ENCODE results near the gene PCGF3.

Gene PCGF3

DNA sequence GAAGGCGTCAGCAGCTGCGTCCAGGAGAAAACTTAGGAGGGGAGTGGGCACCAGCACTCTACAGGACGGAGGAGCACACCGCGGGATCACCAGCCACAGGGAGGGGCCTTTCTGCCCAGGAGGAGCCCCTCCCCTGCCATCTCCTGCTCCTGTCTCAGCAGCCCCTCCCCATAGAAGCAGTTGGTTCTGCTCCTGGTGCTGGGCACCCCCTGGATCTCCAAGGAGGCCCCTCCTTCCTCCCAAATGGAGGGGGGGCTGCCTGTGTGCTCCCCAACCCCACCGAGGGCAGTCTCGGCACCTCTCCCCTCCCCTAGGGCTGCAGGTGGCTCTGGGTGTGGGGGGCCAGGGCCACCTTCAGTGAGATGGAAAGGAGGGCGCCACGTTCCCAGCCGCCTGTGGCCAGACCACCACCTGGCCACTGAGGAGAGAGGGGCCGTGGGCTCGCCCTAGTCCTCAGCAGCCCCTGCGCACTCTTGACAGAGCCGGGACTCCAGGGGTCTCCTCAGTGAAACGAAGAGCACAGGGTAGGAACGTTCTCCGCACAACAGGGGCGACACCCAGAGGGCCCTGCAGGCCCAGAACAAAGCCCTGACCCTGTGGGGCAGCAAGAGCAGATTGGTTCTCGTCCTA is 82.5 kb downstream of the PCGF3 start:
- ATAC-seq = no peak
- TF ChIP-seq ZNF70 (CRISPR knock-in tag; IDR thresholded peaks at IDR 0.05) (no peak), BACH2 (CRISPR knock-in tag; IDR thresholded peaks at IDR 0.05; ENCODE audit: borderline replicate concordance) (no peak), ZNF565 (CRISPR knock-in tag; conservative IDR thresholded peaks at IDR 0.05; ENCODE audit: low read depth) (no peak), TCF4 (CRISPR knock-in tag; IDR thresholded peaks at IDR 0.05; ENCODE audit: borderline replicate concordance) (no peak), ZNF8 (CRISPR knock-in tag; IDR thresholded peaks at IDR 0.05) (no peak), ZC3H10 (CRISPR knock-in tag; IDR thresholded peaks at IDR 0.05) (no peak), ARNTL (CRISPR knock-in tag; IDR thresholded peaks at IDR 0.05; ENCODE audit: borderline replicate concordance, low read depth) (no peak), CSRNP3 (CRISPR knock-in tag; IDR thresholded peaks at IDR 0.05) (no peak), TOX (CRISPR knock-in tag; IDR thresholded peaks at IDR 0.05; ENCODE audit: borderline replicate concordance) (no peak)
- TF ChIP-seq, protein P1, sequence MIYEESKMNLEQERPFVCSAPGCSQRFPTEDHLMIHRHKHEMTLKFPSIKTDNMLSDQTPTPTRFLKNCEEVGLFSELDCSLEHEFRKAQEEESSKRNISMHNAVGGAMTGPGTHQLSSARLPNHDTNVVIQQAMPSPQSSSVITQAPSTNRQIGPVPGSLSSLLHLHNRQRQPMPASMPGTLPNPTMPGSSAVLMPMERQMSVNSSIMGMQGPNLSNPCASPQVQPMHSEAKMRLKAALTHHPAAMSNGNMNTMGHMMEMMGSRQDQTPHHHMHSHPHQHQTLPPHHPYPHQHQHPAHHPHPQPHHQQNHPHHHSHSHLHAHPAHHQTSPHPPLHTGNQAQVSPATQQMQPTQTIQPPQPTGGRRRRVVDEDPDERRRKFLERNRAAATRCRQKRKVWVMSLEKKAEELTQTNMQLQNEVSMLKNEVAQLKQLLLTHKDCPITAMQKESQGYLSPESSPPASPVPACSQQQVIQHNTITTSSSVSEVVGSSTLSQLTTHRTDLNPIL (CRISPR knock-in tag; IDR thresholded peaks at IDR 0.05; ENCODE audit: low read depth) = no peak
- TF ChIP-seq, protein P2, sequence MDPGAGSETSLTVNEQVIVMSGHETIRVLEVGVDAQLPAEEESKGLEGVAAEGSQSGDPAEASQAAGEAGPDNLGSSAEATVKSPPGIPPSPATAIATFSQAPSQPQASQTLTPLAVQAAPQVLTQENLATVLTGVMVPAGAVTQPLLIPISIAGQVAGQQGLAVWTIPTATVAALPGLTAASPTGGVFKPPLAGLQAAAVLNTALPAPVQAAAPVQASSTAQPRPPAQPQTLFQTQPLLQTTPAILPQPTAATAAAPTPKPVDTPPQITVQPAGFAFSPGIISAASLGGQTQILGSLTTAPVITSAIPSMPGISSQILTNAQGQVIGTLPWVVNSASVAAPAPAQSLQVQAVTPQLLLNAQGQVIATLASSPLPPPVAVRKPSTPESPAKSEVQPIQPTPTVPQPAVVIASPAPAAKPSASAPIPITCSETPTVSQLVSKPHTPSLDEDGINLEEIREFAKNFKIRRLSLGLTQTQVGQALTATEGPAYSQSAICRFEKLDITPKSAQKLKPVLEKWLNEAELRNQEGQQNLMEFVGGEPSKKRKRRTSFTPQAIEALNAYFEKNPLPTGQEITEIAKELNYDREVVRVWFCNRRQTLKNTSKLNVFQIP (CRISPR knock-in tag; IDR thresholded peaks at IDR 0.05; ENCODE audit: borderline replicate concordance, low read depth) = no peak

DNA sequence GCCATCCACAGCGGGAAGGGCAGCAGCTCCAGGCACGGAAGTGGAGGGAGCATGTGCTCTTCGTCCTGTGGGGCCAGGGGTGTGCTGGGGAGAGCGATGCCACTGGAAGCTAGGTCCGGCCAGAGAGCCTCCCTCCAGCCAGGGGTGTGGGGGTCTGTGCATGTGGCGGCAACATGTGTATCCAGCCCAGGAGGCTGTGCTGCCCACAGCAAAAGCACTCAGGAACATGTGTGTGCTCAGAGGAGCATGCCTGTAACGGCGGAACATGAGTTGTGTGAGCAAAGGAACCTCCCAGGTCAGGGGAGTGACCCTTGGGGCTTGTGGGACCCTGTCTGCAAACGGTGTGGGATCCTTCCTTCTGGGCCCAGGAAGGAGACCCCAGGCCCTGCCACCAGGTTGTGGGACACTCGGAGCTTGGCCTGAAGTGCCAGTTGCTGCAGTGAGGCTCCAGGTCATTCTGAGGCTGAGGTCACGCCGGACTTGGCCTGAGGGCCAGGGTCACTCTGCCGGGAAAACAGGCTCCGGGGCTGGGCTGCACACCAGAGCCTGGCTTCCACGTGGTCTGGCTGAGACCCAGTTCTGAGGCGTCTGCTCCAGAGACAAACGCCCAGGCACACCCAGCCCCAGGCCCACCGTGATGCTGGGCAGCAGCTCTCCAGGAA is 83.1 kb downstream of the PCGF3 start:
- TF ChIP-seq, protein P2 (CRISPR knock-in tag; IDR thresholded peaks at IDR 0.05; ENCODE audit: borderline replicate concordance, low read depth) = no peak
- TF ChIP-seq, protein P3, sequence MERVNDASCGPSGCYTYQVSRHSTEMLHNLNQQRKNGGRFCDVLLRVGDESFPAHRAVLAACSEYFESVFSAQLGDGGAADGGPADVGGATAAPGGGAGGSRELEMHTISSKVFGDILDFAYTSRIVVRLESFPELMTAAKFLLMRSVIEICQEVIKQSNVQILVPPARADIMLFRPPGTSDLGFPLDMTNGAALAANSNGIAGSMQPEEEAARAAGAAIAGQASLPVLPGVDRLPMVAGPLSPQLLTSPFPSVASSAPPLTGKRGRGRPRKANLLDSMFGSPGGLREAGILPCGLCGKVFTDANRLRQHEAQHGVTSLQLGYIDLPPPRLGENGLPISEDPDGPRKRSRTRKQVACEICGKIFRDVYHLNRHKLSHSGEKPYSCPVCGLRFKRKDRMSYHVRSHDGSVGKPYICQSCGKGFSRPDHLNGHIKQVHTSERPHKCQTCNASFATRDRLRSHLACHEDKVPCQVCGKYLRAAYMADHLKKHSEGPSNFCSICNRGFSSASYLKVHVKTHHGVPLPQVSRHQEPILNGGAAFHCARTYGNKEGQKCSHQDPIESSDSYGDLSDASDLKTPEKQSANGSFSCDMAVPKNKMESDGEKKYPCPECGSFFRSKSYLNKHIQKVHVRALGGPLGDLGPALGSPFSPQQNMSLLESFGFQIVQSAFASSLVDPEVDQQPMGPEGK (CRISPR knock-in tag; IDR thresholded peaks at IDR 0.05; ENCODE audit: borderline replicate concordance) = no peak
- TF ChIP-seq ZNF70 (CRISPR knock-in tag; IDR thresholded peaks at IDR 0.05) = no peak
- TF ChIP-seq, protein P1 (CRISPR knock-in tag; IDR thresholded peaks at IDR 0.05; ENCODE audit: low read depth) = no peak
- TF ChIP-seq, protein P4, sequence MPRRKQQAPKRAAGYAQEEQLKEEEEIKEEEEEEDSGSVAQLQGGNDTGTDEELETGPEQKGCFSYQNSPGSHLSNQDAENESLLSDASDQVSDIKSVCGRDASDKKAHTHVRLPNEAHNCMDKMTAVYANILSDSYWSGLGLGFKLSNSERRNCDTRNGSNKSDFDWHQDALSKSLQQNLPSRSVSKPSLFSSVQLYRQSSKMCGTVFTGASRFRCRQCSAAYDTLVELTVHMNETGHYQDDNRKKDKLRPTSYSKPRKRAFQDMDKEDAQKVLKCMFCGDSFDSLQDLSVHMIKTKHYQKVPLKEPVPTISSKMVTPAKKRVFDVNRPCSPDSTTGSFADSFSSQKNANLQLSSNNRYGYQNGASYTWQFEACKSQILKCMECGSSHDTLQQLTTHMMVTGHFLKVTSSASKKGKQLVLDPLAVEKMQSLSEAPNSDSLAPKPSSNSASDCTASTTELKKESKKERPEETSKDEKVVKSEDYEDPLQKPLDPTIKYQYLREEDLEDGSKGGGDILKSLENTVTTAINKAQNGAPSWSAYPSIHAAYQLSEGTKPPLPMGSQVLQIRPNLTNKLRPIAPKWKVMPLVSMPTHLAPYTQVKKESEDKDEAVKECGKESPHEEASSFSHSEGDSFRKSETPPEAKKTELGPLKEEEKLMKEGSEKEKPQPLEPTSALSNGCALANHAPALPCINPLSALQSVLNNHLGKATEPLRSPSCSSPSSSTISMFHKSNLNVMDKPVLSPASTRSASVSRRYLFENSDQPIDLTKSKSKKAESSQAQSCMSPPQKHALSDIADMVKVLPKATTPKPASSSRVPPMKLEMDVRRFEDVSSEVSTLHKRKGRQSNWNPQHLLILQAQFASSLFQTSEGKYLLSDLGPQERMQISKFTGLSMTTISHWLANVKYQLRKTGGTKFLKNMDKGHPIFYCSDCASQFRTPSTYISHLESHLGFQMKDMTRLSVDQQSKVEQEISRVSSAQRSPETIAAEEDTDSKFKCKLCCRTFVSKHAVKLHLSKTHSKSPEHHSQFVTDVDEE (CRISPR knock-in tag; IDR thresholded peaks at IDR 0.05) = no peak
- TF ChIP-seq CSDC2 (CRISPR knock-in tag; IDR thresholded peaks at IDR 0.05) = no peak
- TF ChIP-seq ZFP30 (CRISPR knock-in tag; IDR thresholded peaks at IDR 0.05) = no peak
- TF ChIP-seq ISL1 (CRISPR knock-in tag; IDR thresholded peaks at IDR 0.05) = no peak
- TF ChIP-seq TOX (CRISPR knock-in tag; IDR thresholded peaks at IDR 0.05; ENCODE audit: borderline replicate concordance) = no peak
- TF ChIP-seq PPARA (CRISPR knock-in tag; IDR thresholded peaks at IDR 0.05; ENCODE audit: borderline replicate concordance) = no peak
- ATAC-seq = no peak; the same call in 2 of the 3 replicates

Measured in SK-N-SH treated with all-trans-retinoic acid at 6 μM for 48 hours (cell line).